ENCODE data around the gene NPR2. TPM values are rescaled to one million over a fixed set of nuclear protein-coding genes. Genes with fewer than 3 reads are reported as not detected.

NPR2 gene
- total and polyA plus RNA-seq, 2 donors (not counting 3 experiments of a cell fraction or from before 2014, with no cell fraction given): 16.4 to 25.6 TPM

DNA sequence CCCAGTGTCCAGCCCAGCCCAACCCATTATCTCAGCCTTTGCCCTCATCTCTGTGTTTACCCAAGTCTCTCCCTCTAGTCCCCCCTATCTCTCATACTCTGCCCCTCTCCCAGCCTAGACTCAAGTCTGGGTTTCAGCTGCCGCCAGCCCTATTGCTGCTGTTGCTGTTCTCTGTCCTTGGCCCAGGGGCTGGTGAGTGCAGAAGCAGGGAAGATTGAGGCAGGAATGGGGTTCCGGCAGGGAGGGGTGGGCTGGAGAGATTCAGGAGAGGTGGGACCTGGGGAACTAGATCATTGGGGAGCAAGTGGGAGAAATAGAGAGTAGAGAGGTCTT, 38.3 kb downstream of the NPR2 start:
- Histone ChIP-seq H3K9ac (replicated peaks; ENCODE audit: extremely low read depth, insufficient read depth, low read length) (peak overlapping the region; percentile 64), H3K4me1 (ENCODE audit: control insufficient read depth, extremely low read depth, insufficient read depth, low read length) (peaks cover 9% of the 10 kb centered on the region), H3K4me3 (replicated peaks in 1 of 3; ENCODE audit: insufficient read depth in 1 of 3, low read depth in 1 of 3, low read length in 3 of 3) (peak overlapping the region in 1 of 3 experiments; percentile 60), H3K9me3 (replicated peaks; ENCODE audit: control insufficient read depth, insufficient read depth, low read length) (no peaks in the 10 kb centered on the region), H3K27ac (ENCODE audit: insufficient read depth, low read depth, low read length) (no peak overlapping the region), H3K9me1 (replicated peaks; ENCODE audit: control insufficient read depth, extremely low read depth, insufficient read depth, low read length) (no peaks in the 10 kb centered on the region), H3K36me3 (ENCODE audit: control insufficient read depth in 2 of 2, extremely low read depth in 1 of 2, insufficient read depth in 2 of 2, low read length in 2 of 2) (no peaks in the 10 kb centered on the region), H3K4me2 (ENCODE audit: insufficient read depth, low read length) (peak overlapping the region; percentile 32), H3K79me2 (ENCODE audit: control insufficient read depth, insufficient read depth, low read length) (no peaks in the 10 kb centered on the region), H2AFZ (ENCODE audit: low read depth, low read length) (peak overlapping the region; percentile 97), H3K27me3 (ENCODE audit: control insufficient read depth in 2 of 2, insufficient read depth in 2 of 2, low read length in 2 of 2) (no peaks in the 10 kb centered on the region), H4K20me1 (replicated peaks; ENCODE audit: control insufficient read depth, extremely low read depth, insufficient read depth, low read length) (no peaks in the 10 kb centered on the region)
- POLR2A ChIA-PET: no interaction called here
- BruUV-seq (replicated peaks): no TSS peak
- intact Hi-C loops (cut with micrococcal nuclease) (loop anchor here (5.0 kb wide), 1 partner anchor 118 kb away; no protein-coding TSS in a partner anchor), dilution Hi-C loops (cut with MboI; ENCODE audit: extremely low pct_ligation_motif_present, low sequenced_read_pairs) (no loop called here)
- FAIRE-seq (no peak), DNase-seq (ENCODE audit: low read depth, low spot score) (no peak)
- CTCF ChIA-PET: interaction anchor here (1.0 to 7.6 kb wide), 4 partner anchors 12 to 52 kb away, joined by 5 to 277 read pairs (median 108); partner anchors contain the start of gene NPR2
- TF ChIP-seq POLR2A (IDR thresholded peaks at IDR 0.05; ENCODE audit: low read depth, low read length) (no peak), MYC (IDR thresholded peaks at IDR 0.05; ENCODE audit: low read depth, low read length) (no peak), POLR2AphosphoS5 (IDR thresholded peaks at IDR 0.05; ENCODE audit: insufficient read depth, low read depth, low read length) (no peak), EZH2 (IDR thresholded peaks at IDR 0.05; ENCODE audit: borderline replicate concordance, low read depth, low read length, severe bottlenecking) (no peak), FOS (IDR thresholded peaks at IDR 0.05; ENCODE audit: borderline replicate concordance, insufficient read depth, low read length) (no peak), GATA2 (IDR thresholded peaks at IDR 0.05; ENCODE audit: insufficient read depth, insufficient read length, low read depth, low read length) (no peak), JUN (IDR thresholded peaks at IDR 0.05; ENCODE audit: borderline replicate concordance, insufficient read depth, insufficient read length, low read depth) (no peak)
- TF ChIP-seq, protein P1, sequence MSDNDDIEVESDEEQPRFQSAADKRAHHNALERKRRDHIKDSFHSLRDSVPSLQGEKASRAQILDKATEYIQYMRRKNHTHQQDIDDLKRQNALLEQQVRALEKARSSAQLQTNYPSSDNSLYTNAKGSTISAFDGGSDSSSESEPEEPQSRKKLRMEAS (IDR thresholded peaks at IDR 0.05; ENCODE audit: insufficient read depth, insufficient read length): no peak
- TF ChIP-seq, protein P2, sequence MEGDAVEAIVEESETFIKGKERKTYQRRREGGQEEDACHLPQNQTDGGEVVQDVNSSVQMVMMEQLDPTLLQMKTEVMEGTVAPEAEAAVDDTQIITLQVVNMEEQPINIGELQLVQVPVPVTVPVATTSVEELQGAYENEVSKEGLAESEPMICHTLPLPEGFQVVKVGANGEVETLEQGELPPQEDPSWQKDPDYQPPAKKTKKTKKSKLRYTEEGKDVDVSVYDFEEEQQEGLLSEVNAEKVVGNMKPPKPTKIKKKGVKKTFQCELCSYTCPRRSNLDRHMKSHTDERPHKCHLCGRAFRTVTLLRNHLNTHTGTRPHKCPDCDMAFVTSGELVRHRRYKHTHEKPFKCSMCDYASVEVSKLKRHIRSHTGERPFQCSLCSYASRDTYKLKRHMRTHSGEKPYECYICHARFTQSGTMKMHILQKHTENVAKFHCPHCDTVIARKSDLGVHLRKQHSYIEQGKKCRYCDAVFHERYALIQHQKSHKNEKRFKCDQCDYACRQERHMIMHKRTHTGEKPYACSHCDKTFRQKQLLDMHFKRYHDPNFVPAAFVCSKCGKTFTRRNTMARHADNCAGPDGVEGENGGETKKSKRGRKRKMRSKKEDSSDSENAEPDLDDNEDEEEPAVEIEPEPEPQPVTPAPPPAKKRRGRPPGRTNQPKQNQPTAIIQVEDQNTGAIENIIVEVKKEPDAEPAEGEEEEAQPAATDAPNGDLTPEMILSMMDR (IDR thresholded peaks at IDR 0.05; ENCODE audit: extremely low read depth in 1 of 2, insufficient read depth in 1 of 2, low read depth in 1 of 2, low read length in 2 of 2): no peak
